ENCODE measurements around the gene PHLDB2. TPM values are rescaled to one million over a fixed set of nuclear protein-coding genes. Genes with fewer than 3 reads are reported as not detected.

The PHLDB2 gene
- total RNA-seq, 1 experiment from 2014 or later: 143 TPM

DNA sequence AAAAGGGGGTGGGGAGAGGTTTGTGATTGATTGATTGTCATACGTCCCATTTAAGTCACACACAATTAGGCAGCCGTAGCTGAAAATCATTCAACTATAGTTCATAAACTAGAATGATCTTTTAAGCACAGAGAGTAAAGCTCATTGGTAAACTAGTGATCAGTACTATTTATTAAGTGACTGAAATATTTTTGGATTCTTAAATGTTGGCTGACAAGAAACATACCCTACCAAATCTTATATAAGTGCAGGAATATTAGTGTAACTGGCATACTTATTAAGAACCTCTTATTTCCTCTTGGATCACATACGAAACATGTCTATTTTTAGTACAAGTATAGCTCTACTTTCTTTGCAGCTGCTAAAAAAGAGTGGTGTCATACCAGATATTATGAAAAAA, 111.3 kb downstream of the PHLDB2 start:
- H3K79me2 ChIP-seq (ENCODE audit: insufficient read depth, low read length): no peaks in the 10 kb centered on the region
- H3K4me3 ChIP-seq (replicated peaks in 1 of 2; ENCODE audit: low read depth in 1 of 2, low read length in 2 of 2): no peak overlapping the region
- ChIA-PET RAD21 (ENCODE audit: low non-redundant PET in 1 of 2, low total read pairs in 2 of 2, uncharacterized antibody in 2 of 2, unreplicated experiment in 2 of 2) (interaction anchor here in 1 of 2 experiments (1.2 kb wide), 1 partner anchor 75 kb away, joined by 3 read pairs; no protein-coding TSS in a partner anchor), POLR2A (interaction anchor here (1.2 to 1.3 kb wide), 2 partner anchors 8 to 66 kb away, joined by 4 to 6 read pairs; partner anchors contain the start of gene ABHD10), CTCF (interaction anchor here (1.3 to 6.0 kb wide), 4 partner anchors 19 to 253 kb away, joined by 5 to 48 read pairs (median 7); no protein-coding TSS in a partner anchor)
- H3K36me3 ChIP-seq (ENCODE audit: control insufficient read depth in 1 of 2, insufficient read depth in 2 of 2, low read length in 2 of 2): peaks cover 29 to 38% of the 10 kb centered on the region in 2 experiments; a peak in 3 of 4 replicates
- intact Hi-C loops (cut with micrococcal nuclease): loop anchor here (10.0 kb wide), 1 partner anchor 396 kb away; no protein-coding TSS in a partner anchor
- no peaks in the 10 kb centered on the region for H3K9me2 ChIP-seq (ENCODE audit: insufficient read depth)
- DNase-seq (ENCODE audit: low read depth, low spot score): no peak
- peaks cover 18 to 29% of the 10 kb centered on the region in 2 experiments for H3K4me1 ChIP-seq (ENCODE audit: control insufficient read depth in 1 of 2, insufficient read depth in 2 of 2, low read length in 2 of 2)
- 0 out of 2 replicates have a peak overlapping the region, but pooled peaks have one; percentile 6 for H3K27ac ChIP-seq (ENCODE audit: low read depth, low read length)
- H3K9me3 ChIP-seq (ENCODE audit: control insufficient read depth in 1 of 2, insufficient read depth in 1 of 2, low read depth in 1 of 2, low read length in 2 of 2): no peaks in the 10 kb centered on the region
- H4K20me1 ChIP-seq (ENCODE audit: insufficient read depth): no peaks in the 10 kb centered on the region
- H3K9ac ChIP-seq (ENCODE audit: low read length): no peak overlapping the region
- no TSS peak for BruUV-seq (replicated peaks)
- ATAC-seq: no peak
- TF ChIP-seq, protein P1, sequence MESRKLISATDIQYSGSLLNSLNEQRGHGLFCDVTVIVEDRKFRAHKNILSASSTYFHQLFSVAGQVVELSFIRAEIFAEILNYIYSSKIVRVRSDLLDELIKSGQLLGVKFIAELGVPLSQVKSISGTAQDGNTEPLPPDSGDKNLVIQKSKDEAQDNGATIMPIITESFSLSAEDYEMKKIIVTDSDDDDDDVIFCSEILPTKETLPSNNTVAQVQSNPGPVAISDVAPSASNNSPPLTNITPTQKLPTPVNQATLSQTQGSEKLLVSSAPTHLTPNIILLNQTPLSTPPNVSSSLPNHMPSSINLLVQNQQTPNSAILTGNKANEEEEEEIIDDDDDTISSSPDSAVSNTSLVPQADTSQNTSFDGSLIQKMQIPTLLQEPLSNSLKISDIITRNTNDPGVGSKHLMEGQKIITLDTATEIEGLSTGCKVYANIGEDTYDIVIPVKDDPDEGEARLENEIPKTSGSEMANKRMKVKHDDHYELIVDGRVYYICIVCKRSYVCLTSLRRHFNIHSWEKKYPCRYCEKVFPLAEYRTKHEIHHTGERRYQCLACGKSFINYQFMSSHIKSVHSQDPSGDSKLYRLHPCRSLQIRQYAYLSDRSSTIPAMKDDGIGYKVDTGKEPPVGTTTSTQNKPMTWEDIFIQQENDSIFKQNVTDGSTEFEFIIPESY (IDR thresholded peaks at IDR 0.05; ENCODE audit: extremely low read depth, insufficient replicate concordance, low read length): no peak
- TF ChIP-seq CTCF (IDR thresholded peaks at IDR 0.05 in 2 of 3, conservative IDR thresholded peaks at IDR 0.05 in 1 of 3; ENCODE audit: borderline replicate concordance in 1 of 3, insufficient read depth in 1 of 3, low read depth in 2 of 3, low read length in 2 of 3) (0 out of 6 replicates have a peak, but pooled peaks of 1 of the 3 experiments have one; percentile 3), SP1 (IDR thresholded peaks at IDR 0.05; ENCODE audit: low read depth) (no peak)
- no peak overlapping the region for H3K4me2 ChIP-seq (ENCODE audit: low read length)
- H2AFZ ChIP-seq (ENCODE audit: low read depth, low read length, poor library complexity, severe bottlenecking): no peak overlapping the region
- no peaks in the 10 kb centered on the region for H3K27me3 ChIP-seq (ENCODE audit: insufficient read depth, low read length)
